Ovary (tissue), 9 donors: ENCODE data around the gene C1QB. TPM values are rescaled to one million over a fixed set of nuclear protein-coding genes. Genes with fewer than 3 reads are reported as not detected.

Experiments
- DNase-seq, 5 donors: peaks; one replicate each; pipeline ENCODE4 v3.0.0-alpha.2; 2019 to 2020
- H3K27ac ChIP-seq, 2 donors: fragments of 200-600 bp; one replicate each; pipeline versions ENCODE4 v1.5.1 to v1.8.0; 2019 to 2022
- H3K27me3 ChIP-seq: fragments of 200-600 bp; one replicate; pipeline ENCODE4 v1.8.0; 2022
- H3K36me3 ChIP-seq: fragments of 200-600 bp; sonication (generic); one replicate; pipeline ENCODE4 v1.5.1; 2019
- H3K4me1 ChIP-seq: one replicate; pipeline ENCODE4 v1.8.1; 2013; ENCODE audit warnings: mild to moderate bottlenecking, moderate library complexity; ENCODE audit not compliant: insufficient read depth
- H3K4me3 ChIP-seq: fragments of 200-600 bp; sonication (generic); one replicate; pipeline ENCODE4 v1.5.1; 2017
- H3K9me3 ChIP-seq, 2 donors: fragments of 200-600 bp in 1 of 2; sonication (generic) in 1 of 2; one replicate each; pipeline versions ENCODE4 v1.5.1 to v1.8.1; 2013 to 2019; ENCODE audit warnings: mild to moderate bottlenecking in 1 of 2, moderate library complexity in 1 of 2
- CTCF ChIP-seq, 3 donors: fragments of 450-650 bp in 2 of 3; fragments of 200-600 bp in 1 of 3; IDR thresholded peaks; one replicate each; pipeline versions ENCODE4 v1.5.1 to v1.8.0; 2016 to 2022; ENCODE audit warnings: antibody characterized with exemption in 3 of 3, mild to moderate bottlenecking in 1 of 3
- EP300 ChIP-seq: sonication (generic); formaldehyde crosslinking; IDR thresholded peaks from one replicate; pipeline ENCODE4 v1.6.1; 2017; ENCODE audit warnings: antibody characterized with exemption
- POLR2A ChIP-seq: fragments of 450-650 bp; IDR thresholded peaks from one replicate; pipeline ENCODE4 v1.6.1; 2017; ENCODE audit warnings: antibody characterized with exemption, mild to moderate bottlenecking, moderate library complexity
- WGBS, 3 donors: extraction: QIAGEN DNeasy Blood & Tissue Kit in 1 of 3; methylation state at CpG; one replicate each; pipeline versions ENCODE4 v1.1.5 to v1.1.7; 2013 to 2017; 5-methylcytosine and 5-hydroxymethylcytosine counted together
- intact Hi-C, 4 donors: fragments of 100-400 bp; cut with DNase I; formaldehyde crosslinking; loops; one replicate each; pipeline versions ENCODE4 v1.11.0 to v1.15.1; 2022 to 2023
- microRNA-seq, 3 donors: library from miRNA; unstranded; fragments of <30 nt; microRNA quantifications; one replicate each; pipeline versions ENCODE4 to v1.2.0, GENCODE V29; 2019 to 2020
- polyA plus RNA-seq, 2 donors: library from polyadenylated mRNA; stranded (reverse); fragments of 200-250 nt in 1 of 2; fragments of 350-450 nt in 1 of 2; fragmentation: Illumina TruSeq in 1 of 2; extraction: RNeasy Lipid Tissue Mini Kit (QIAGEN cat#74804) in 1 of 2; gene quantifications; one replicate each; pipeline ENCODE4 v1.2.3, GENCODE V29; 2013 to 2014
- small RNA-seq: library from RNA; depleted of rRNA; stranded (forward); fragments of <200 nt; gene quantifications from one replicate; pipeline ENCODE3, GENCODE V24; 2016
- total RNA-seq, 7 donors: library from RNA; depleted of rRNA in 2 of 7; stranded (reverse); fragments of >200 nt in 2 of 7; fragmentation: NEBNext Ultra II Directional in 3 of 7; extraction: Animal tissue kit (Norgen Biotek cat#: 25700) in 3 of 7; gene quantifications; one replicate each; pipeline versions ENCODE4 v1.1.0 to v1.2.4, GENCODE V29; 2016 to 2023
- donor health status: DM: no; HTN: no; CAD: no; lungs with moderate emphysema.
- donor health status: DM: no; HTN: no; CAD: no.
- donor health status: Bipolar disorder and iron deficiency.
- donor health status: DM: yes; HTN: yes; CAD: no.
- donor health status: DM: no; HTN: no; CAD: no.
- donor health status: DM: yes; HTN: yes; CAD: no.

Gene C1QB
- total and polyA plus RNA-seq, 9 donors = 26.5 to 206 (median 96.7) TPM

GRCh38 chr1:22709227-22709626 is 56.2 kb downstream of the C1QB start:
- H3K27me3 ChIP-seq = no peaks in the 10 kb centered on the region
- no peak for TF ChIP-seq POLR2A
- TF ChIP-seq EP300 = no peak
- TF ChIP-seq CTCF (IDR thresholded peaks at IDR 0.05) = no peak
- no peak for DNase-seq
- intact Hi-C loops = loop anchor here in 2 of 4 donors (5.0 to 10.0 kb wide), 2 partner anchors 153 to 256 kb away; no protein-coding TSS in a partner anchor
- no peak overlapping the region for H3K4me3 ChIP-seq
- peaks cover 9% of the 10 kb centered on the region for H3K4me1 ChIP-seq
- no peaks in the 10 kb centered on the region for H3K9me3 ChIP-seq
- 71 to 88% (median 81%) methylated on average over 3 of the region's 3 CpGs for WGBS, 3 donors
- H3K27ac ChIP-seq = no peak overlapping the region
- H3K36me3 ChIP-seq = no peaks in the 10 kb centered on the region

GRCh38 chr1:22709891-22710700 is 57.1 kb downstream of the C1QB start:
- no peaks in the 10 kb centered on the region for H3K27me3 ChIP-seq
- H3K36me3 ChIP-seq = no peaks in the 10 kb centered on the region
- intact Hi-C loops = loop anchor here in 3 of 4 donors (5.0 to 10.0 kb wide), 2 partner anchors 152 to 255 kb away; no protein-coding TSS in a partner anchor
- 3% methylated on average over 30 to 50 of the region's 50 CpGs for WGBS, 3 donors
- peak overlapping the region; percentile 33 for H3K4me3 ChIP-seq
- TF ChIP-seq POLR2A (no peak), CTCF (IDR thresholded peaks at IDR 0.05) (no peak), EP300 (no peak)
- DNase-seq = peak; percentile 77 to 84 (median 80)
- no peak overlapping the region for H3K27ac ChIP-seq
- peaks cover 9% of the 10 kb centered on the region for H3K4me1 ChIP-seq
- no peaks in the 10 kb centered on the region for H3K9me3 ChIP-seq

- peak in 3 of 5 donors; percentile 61 to 71 (median 66) for DNase-seq
- intact Hi-C loops = loop anchor here in 1 of 4 donors (5.0 kb wide), 1 partner anchor 152 kb away; no protein-coding TSS in a partner anchor
- Histone ChIP-seq H3K27ac (peak within 1 kb of the TSS in 1 of 2 donors; percentile 39), H3K27me3 (no peaks in the 10 kb centered on the region), H3K9me3 (no peaks in the 10 kb centered on the region), H3K36me3 (no peaks in the 10 kb centered on the region), H3K4me1 (peaks cover 9% of the 10 kb centered on the region), H3K4me3 (peak within 1 kb of the TSS; percentile 33)
- WGBS, 3 donors = 1% methylated on average over 47 to 55 of the region's 55 CpGs; no CpG with 5 or more reads in 1 of the 3 donors
- TF ChIP-seq EP300 (no peak), POLR2A (no peak), CTCF (IDR thresholded peaks at IDR 0.05) (no peak)
Observed at GRCh38 chr1:22710701-22711049, 57.6 kb downstream of the C1QB start, which contains the start of gene EPHB2. EPHB2 (plus strand) TSS chr1:22710839; CDS start chr1:22710983, 144 bp downstream.

- TF ChIP-seq CTCF (IDR thresholded peaks at IDR 0.05) (no peak), POLR2A (no peak), EP300 (no peak)
- intact Hi-C loops = loop anchor here in 1 of 4 donors (5.0 kb wide), 1 partner anchor 151 kb away; no protein-coding TSS in a partner anchor
- no peaks in the 10 kb centered on the region for H3K36me3 ChIP-seq
- WGBS, 3 donors = 0 to 1% (median 0%) methylated on average over 9 to 59 of the region's 60 CpGs
- no peaks in the 10 kb centered on the region for H3K27me3 ChIP-seq
- DNase-seq = peak in 1 of 5 donors; percentile 43
- no peaks in the 10 kb centered on the region for H3K9me3 ChIP-seq
- H3K4me1 ChIP-seq = peaks cover 9% of the 10 kb centered on the region
- peak overlapping the region; percentile 33 for H3K4me3 ChIP-seq
- no peak overlapping the region for H3K27ac ChIP-seq
Observed at GRCh38 chr1:22711071-22711470, 58.0 kb downstream of the C1QB start.

Small RNA genes within 50 kb of the gene (microRNA-seq; reads per million reads assigned to microRNA genes)
- gene MIR6127 = 0 reads per million in 3 donors

Small RNA genes within 50 kb of the gene (small RNA-seq; reads per million reads assigned to genes)
- gene MIR6127 = not detected

Other genes with a start within 250 kb of the C1QB start
- gene ZBTB40, start 201.4 kb upstream of the C1QB start, total RNA-seq = 10 to 100 TPM; 11.6 to 26.0 (median 22.9) TPM
- gene ZBTB40, start 201.4 kb upstream of the C1QB start, polyA plus RNA-seq = 10 to 100 TPM in 1 of 2 donors, 1 to 10 TPM in 1; 8.3 to 19.1 TPM
- not detected for gene EPHA8, start 89.7 kb upstream of the C1QB start, total RNA-seq
- under 1 TPM in 1 of 2 donors, not detected in 1; 0.02 TPM for gene EPHA8, start 89.7 kb upstream of the C1QB start, polyA plus RNA-seq
- gene C1QA, start 16.6 kb upstream of the C1QB start, total RNA-seq = 10 to 100 TPM; 26.8 to 87.0 (median 52.7) TPM
- 10 to 100 TPM; 43.7 to 89.6 TPM for gene C1QA, start 16.6 kb upstream of the C1QB start, polyA plus RNA-seq
- gene C1QC, start 9.6 kb upstream of the C1QB start, total RNA-seq = 100 to 1,000 TPM in 2 of 7 donors, 10 to 100 TPM in 5; 30.2 to 136 (median 51.1) TPM
- gene C1QC, start 9.6 kb upstream of the C1QB start, polyA plus RNA-seq = 10 to 100 TPM; 31.4 to 52.8 TPM
- 10 to 100 TPM in 5 of 7 donors, 1 to 10 TPM in 2; 2.5 to 55.1 (median 20.9) TPM for gene EPHB2, start 57.6 kb downstream of the C1QB start, total RNA-seq
- gene EPHB2, start 57.6 kb downstream of the C1QB start, polyA plus RNA-seq = 1 to 10 TPM; 3.1 to 5.1 TPM